ENCODE data around the gene C1QTNF12. TPM values are rescaled to one million over a fixed set of nuclear protein-coding genes. Genes with fewer than 3 reads are reported as not detected.
A peak's percentile ranks its signal among the peaks of the same experiment; 100 is the strongest.
"Not testable (repeated sequence)": the region's sequence is repeated elsewhere in the genome, so short reads cannot be mapped to it uniquely, and the experiment has no call there.

The C1QTNF12 gene
- total RNA-seq, 2 experiments from 2014 or later: 2.2 to 4.4 TPM

DNA sequence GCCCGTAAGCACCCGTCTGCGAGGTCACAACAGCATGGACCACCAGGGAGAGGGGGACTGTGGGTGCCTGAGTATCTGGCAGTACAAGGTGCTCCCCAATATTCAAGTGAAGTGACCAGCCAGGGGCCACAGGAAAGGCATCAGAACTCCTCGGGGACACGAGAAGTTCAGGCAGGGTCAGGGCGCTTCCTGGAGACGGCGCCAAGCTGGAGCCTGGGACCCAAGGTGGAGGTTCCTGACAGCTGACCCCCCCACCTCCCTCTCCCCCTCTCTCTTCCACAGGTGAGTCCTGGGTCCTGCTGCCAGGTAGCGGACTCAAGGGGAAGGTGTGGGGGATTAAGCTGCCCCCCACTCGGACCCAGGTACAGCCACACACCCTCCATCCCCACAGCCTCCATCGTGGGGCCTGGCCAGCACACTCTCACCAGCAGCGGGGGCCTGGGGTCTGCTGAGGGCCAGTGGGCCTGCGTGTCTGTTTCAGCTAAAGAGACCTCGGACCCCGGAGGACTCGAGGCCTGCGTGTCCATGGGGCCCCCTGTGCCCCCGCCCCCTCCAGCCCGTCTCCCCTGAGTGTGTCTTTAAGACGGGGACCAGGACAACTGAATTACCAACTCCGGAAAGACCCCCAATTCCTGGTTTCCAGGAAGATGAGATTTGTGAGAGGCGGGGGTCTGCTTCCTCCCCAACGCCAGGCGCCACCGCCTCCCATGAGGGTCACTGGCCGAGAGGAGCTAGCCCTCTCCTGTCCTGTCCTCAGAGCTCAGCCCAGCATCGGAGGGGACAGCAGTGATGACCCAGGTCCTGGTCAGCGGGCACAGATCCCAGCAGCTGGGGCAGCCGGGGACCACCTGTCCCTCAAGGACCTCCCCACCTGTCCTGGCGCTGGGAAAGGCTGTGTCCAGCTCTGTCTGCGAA lies 46.3 kb downstream of the C1QTNF12 start:
- no peaks in the 10 kb centered on the region for H3K36me3 Mint-ChIP-seq
- POLR2A ChIA-PET: interaction anchor here (1.2 to 1.4 kb wide), 2 partner anchors 14 to 15 kb away, joined by 3 to 4 read pairs; no protein-coding TSS in a partner anchor
- peaks cover 4% of the 10 kb centered on the region for H3K4me1 Mint-ChIP-seq
- H3K4me3 Mint-ChIP-seq: peak overlapping the region; percentile 28
- peak; percentile 37 for DNase-seq
- H3K9me3 Mint-ChIP-seq: no peaks in the 10 kb centered on the region
- ATAC-seq (ENCODE audit: low read depth): peak; percentile 1
- H3K27me3 Mint-ChIP-seq: no peaks in the 10 kb centered on the region
- peak overlapping the region; percentile 71 for H3K27ac Mint-ChIP-seq

- peak overlapping the region; percentile 69 for H3K27ac Mint-ChIP-seq
- H3K9me3 Mint-ChIP-seq: peaks cover 5% of the 10 kb centered on the region
- no peak overlapping the region for H3K4me3 Mint-ChIP-seq
- POLR2A ChIA-PET: interaction anchor here (1.4 kb wide), 1 partner anchor 16 kb away, joined by 4 read pairs; no protein-coding TSS in a partner anchor
- H3K4me1 Mint-ChIP-seq: peaks cover 4% of the 10 kb centered on the region
- no peaks in the 10 kb centered on the region for H3K27me3 Mint-ChIP-seq
- H3K36me3 Mint-ChIP-seq: peaks cover 3% of the 10 kb centered on the region
- DNase-seq (peak; percentile 32), ATAC-seq (ENCODE audit: low read depth) (no peak)
Measured at GRCh38 chr1:1199141-1199960, 47.2 kb downstream of the C1QTNF12 start.

GRCh38 chr1:1198423-1199140 lies 47.9 kb downstream of the C1QTNF12 start:
- Mint-ChIP-seq H3K27me3 (no peaks in the 10 kb centered on the region), H3K9me3 (peaks cover 8% of the 10 kb centered on the region), H3K27ac (no peak overlapping the region), H3K4me1 (peaks cover 4% of the 10 kb centered on the region), H3K4me3 (no peak overlapping the region), H3K36me3 (peaks cover 3% of the 10 kb centered on the region)
- no peak for ATAC-seq (ENCODE audit: low read depth)
- POLR2A ChIA-PET: no interaction called here
- peak; percentile 31 for DNase-seq

GRCh38 chr1:1197551-1198422 lies 48.7 kb downstream of the C1QTNF12 start:
- Mint-ChIP-seq H3K9me3 (peaks cover 8% of the 10 kb centered on the region), H3K4me1 (peaks cover 4% of the 10 kb centered on the region), H3K27me3 (no peaks in the 10 kb centered on the region), H3K4me3 (no peak overlapping the region), H3K27ac (no peak overlapping the region), H3K36me3 (peaks cover 3% of the 10 kb centered on the region)
- DNase-seq: peak; percentile 30
- POLR2A ChIA-PET: no interaction called here
- ATAC-seq (ENCODE audit: low read depth): no peak

DNA sequence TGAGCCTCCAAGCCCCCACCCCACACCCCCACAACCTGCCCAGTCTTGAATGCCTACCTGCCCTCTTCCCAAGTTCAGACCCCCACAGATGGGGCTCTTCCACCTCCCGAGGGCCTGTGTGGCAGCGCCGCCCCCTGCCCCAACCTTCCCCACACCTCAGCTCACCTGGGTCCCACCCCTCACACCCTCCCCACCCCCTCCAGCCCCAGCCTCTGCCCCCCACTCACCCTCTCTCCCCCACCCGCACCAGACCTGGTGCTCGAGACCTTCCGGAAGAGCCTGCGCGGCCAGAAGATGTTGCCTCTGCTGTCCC lies 49.4 kb downstream of the C1QTNF12 start:
- ATAC-seq (ENCODE audit: low read depth): no peak
- H3K27ac Mint-ChIP-seq: no peak overlapping the region

DNA sequence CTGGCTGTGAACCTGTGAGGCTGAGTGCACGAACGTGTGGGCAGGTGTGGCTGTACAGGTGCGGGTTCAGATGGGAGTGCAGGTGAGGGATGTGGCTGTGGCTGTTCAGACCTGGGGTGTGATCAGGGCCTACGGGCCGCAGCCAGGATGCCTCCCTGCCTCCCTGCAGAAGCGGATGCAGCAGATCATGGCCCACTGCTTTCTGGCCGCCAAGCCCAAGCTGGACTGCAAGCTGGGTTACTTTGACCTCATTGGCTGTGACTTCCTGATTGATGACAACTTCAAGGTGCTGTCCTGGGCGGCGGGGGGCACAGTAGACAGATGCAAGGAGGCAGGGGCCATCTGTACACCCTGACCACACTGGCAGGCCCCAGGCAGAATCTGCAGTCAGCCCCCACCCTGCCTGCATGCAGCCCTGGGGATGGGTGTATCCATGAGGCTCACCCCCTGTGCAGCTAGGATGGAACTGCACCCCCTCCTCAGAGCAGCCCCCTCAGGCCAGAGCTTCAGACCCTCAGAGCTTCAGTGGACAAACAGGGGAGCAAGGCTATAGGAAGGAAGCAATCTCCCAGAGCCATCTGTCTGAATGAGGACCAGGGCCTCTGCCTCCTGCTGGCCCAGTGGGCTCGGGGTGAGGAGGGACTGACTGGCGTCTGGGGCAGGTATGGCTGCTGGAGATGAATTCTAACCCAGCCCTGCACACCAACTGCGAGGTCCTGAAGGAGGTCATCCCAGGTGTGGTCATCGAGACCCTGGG lies 49.9 kb downstream of the C1QTNF12 start:
- no peak overlapping the region for H3K27ac Mint-ChIP-seq
- peak; percentile 28 for DNase-seq
- POLR2A ChIA-PET: no interaction called here

More for the DNA sequence above, 49.4 kb downstream of the C1QTNF12 start:
- Mint-ChIP-seq H3K9me3 (peaks cover 9% of the 10 kb centered on the region), H3K36me3 (peaks cover 3% of the 10 kb centered on the region), H3K4me1 (peaks cover 4% of the 10 kb centered on the region), H3K27me3 (no peaks in the 10 kb centered on the region), H3K4me3 (no peak overlapping the region)
- POLR2A ChIA-PET: no interaction called here
- no peak for DNase-seq

GRCh38 chr1:1195726-1196125 lies 50.8 kb downstream of the C1QTNF12 start:
- DNase-seq; H3K4me1 Mint-ChIP-seq; ATAC-seq (ENCODE audit: low read depth); H3K36me3 Mint-ChIP-seq; POLR2A ChIA-PET; H3K27me3 Mint-ChIP-seq; H3K27ac Mint-ChIP-seq; H3K4me3 Mint-ChIP-seq: not testable (repeated sequence)
- H3K9me3 Mint-ChIP-seq: peaks cover 16% of the 10 kb centered on the region

More for the DNA sequence above, 49.9 kb downstream of the C1QTNF12 start:
- peaks cover 14% of the 10 kb centered on the region for H3K9me3 Mint-ChIP-seq
- no peak overlapping the region for H3K4me3 Mint-ChIP-seq
- H3K36me3 Mint-ChIP-seq: peaks cover 3% of the 10 kb centered on the region
- peaks cover 4% of the 10 kb centered on the region for H3K4me1 Mint-ChIP-seq
- ATAC-seq (ENCODE audit: low read depth): no peak
- H3K27me3 Mint-ChIP-seq: no peaks in the 10 kb centered on the region

DNA sequence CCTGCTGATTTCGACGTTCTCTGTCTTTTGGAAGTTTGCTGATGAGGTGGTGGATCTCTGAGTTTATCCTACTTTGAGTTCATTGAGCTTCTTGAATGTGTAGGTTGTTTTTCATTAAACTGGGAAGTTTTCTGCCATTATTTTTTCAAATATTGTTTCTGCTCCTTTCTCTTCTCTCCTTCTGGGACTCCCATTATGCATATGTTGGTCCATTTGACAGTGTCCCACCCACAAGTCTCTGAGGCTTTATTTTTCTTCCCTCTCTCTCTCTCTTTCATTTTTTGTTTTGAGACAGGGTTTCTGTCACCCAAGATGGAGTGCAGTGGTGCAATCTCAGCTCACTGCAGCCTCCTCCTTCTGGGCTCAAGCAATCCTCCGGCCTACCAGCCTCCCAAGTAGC lies 51.8 kb downstream of the C1QTNF12 start:
- Mint-ChIP-seq H3K27ac (no peak overlapping the region), H3K27me3 (peaks cover 4% of the 10 kb centered on the region), H3K36me3 (peaks cover 3% of the 10 kb centered on the region), H3K4me3 (no peak overlapping the region), H3K4me1 (no peaks in the 10 kb centered on the region), H3K9me3 (peaks cover 16% of the 10 kb centered on the region)
- DNase-seq: no peak
- POLR2A ChIA-PET: no interaction called here
- no peak for ATAC-seq (ENCODE audit: low read depth)

Small RNA genes lying within 50 kb of the gene (microRNA-seq; reads per million reads assigned to microRNA genes)
- gene MIR6726: not detected

Other genes with a start within 250 kb of the C1QTNF12 start
- gene HES4, start 246.6 kb downstream of the C1QTNF12 start, total RNA-seq: 1 to 10 TPM in 1 of 2 experiments, under 1 TPM in 1; 0.60 to 1.1 TPM
- gene ISG15, start 233.2 kb downstream of the C1QTNF12 start, total RNA-seq: 100 to 1,000 TPM; 425 to 457 TPM
- 10 to 100 TPM; 18.8 to 19.3 TPM for gene AGRN, start 226.6 kb downstream of the C1QTNF12 start, total RNA-seq
- gene RNF223, start 172.4 kb downstream of the C1QTNF12 start, total RNA-seq: not detected
- 10 to 100 TPM; 22.7 to 23.0 TPM for gene C1orf159, start 130.6 kb downstream of the C1QTNF12 start, total RNA-seq
- not detected for gene TTLL10, start 72.8 kb downstream of the C1QTNF12 start, total RNA-seq
- gene TNFRSF18, start 40.1 kb downstream of the C1QTNF12 start, total RNA-seq: 10 to 100 TPM; 11.4 to 15.0 TPM
- 1 to 10 TPM; 2.4 to 3.1 TPM for gene TNFRSF4, start 32.6 kb downstream of the C1QTNF12 start, total RNA-seq
- gene SDF4, start 14.7 kb downstream of the C1QTNF12 start, total RNA-seq: 100 to 1,000 TPM in 1 of 2 experiments, 10 to 100 TPM in 1; 99.1 to 103 TPM
- gene B3GALT6, start 14.5 kb downstream of the C1QTNF12 start, total RNA-seq: 10 to 100 TPM; 19.1 to 19.6 TPM
- gene UBE2J2, start 27.1 kb upstream of the C1QTNF12 start, total RNA-seq: 10 to 100 TPM; 75.7 to 78.1 TPM
- gene SCNN1D, start 33.7 kb upstream of the C1QTNF12 start, total RNA-seq: 1 to 10 TPM; 8.0 to 8.4 TPM
- gene ACAP3, start 61.2 kb upstream of the C1QTNF12 start, total RNA-seq: 10 to 100 TPM; 80.2 to 86.3 TPM
- gene PUSL1, start 61.9 kb upstream of the C1QTNF12 start, total RNA-seq: 10 to 100 TPM; 22.3 to 22.4 TPM
- 100 to 1,000 TPM; 143 to 158 TPM for gene INTS11, start 77.9 kb upstream of the C1QTNF12 start, total RNA-seq
- 10 to 100 TPM; 19.3 TPM for gene CPTP, start 78.1 kb upstream of the C1QTNF12 start, total RNA-seq
- 1 to 10 TPM; 1.2 to 1.3 TPM for gene TAS1R3, start 84.6 kb upstream of the C1QTNF12 start, total RNA-seq
- 10 to 100 TPM; 35.5 to 37.4 TPM for gene DVL1, start 102.7 kb upstream of the C1QTNF12 start, total RNA-seq
- 1 to 10 TPM in 1 of 2 experiments, under 1 TPM in 1; 0.51 to 1.2 TPM for gene MXRA8, start 111.8 kb upstream of the C1QTNF12 start, total RNA-seq
- gene AURKAIP1, start 128.5 kb upstream of the C1QTNF12 start, total RNA-seq: 10 to 100 TPM; 87.3 to 97.1 TPM
- 100 to 1,000 TPM; 201 to 211 TPM for gene CCNL2, start 152.6 kb upstream of the C1QTNF12 start, total RNA-seq
- 100 to 1,000 TPM in 1 of 2 experiments, 10 to 100 TPM in 1; 98.6 to 101 TPM for gene MRPL20, start 160.6 kb upstream of the C1QTNF12 start, total RNA-seq
- gene ANKRD65, start 174.6 kb upstream of the C1QTNF12 start, total RNA-seq: not detected
- under 1 TPM; 0.36 to 0.85 TPM for gene VWA1, start 189.0 kb upstream of the C1QTNF12 start, total RNA-seq
- gene ATAD3C, start 203.0 kb upstream of the C1QTNF12 start, total RNA-seq: 1 to 10 TPM; 1.0 to 1.7 TPM
- 10 to 100 TPM; 35.2 to 37.9 TPM for gene ATAD3B, start 225.0 kb upstream of the C1QTNF12 start, total RNA-seq